ENCODE measurements around the gene PTH2.

DNA sequence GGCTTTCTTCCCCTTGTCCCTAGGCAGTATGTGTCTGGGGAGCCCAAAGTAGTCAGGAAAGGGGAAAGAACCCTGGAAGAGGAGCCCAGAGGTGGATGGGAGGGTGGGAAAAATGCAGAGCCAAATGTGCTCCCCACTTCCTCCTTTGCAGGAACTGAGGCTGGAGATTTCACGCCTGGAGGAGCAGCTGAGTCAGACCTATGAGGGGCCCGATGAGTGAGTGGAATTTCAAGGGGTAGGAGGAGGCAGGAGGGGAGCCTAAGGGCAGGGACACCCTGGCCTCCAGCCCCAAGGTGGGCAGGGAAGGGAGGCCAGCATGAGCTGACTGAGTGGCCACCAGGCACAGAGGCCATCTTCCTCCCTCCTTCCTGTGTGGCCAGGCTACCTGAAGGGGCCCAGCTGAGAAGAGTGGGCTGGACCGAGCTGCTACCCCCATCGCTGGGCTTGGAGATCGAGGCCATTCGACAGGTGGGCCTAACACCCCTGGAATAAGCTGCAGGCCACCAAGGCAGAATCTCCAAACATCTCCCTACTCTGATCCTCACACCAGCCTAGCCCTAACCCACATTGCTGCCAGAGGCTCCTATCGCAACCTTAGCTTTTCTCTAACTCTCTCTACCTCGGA, 14.3 kb downstream of the PTH2 start:
- TF ChIP-seq, protein P1, sequence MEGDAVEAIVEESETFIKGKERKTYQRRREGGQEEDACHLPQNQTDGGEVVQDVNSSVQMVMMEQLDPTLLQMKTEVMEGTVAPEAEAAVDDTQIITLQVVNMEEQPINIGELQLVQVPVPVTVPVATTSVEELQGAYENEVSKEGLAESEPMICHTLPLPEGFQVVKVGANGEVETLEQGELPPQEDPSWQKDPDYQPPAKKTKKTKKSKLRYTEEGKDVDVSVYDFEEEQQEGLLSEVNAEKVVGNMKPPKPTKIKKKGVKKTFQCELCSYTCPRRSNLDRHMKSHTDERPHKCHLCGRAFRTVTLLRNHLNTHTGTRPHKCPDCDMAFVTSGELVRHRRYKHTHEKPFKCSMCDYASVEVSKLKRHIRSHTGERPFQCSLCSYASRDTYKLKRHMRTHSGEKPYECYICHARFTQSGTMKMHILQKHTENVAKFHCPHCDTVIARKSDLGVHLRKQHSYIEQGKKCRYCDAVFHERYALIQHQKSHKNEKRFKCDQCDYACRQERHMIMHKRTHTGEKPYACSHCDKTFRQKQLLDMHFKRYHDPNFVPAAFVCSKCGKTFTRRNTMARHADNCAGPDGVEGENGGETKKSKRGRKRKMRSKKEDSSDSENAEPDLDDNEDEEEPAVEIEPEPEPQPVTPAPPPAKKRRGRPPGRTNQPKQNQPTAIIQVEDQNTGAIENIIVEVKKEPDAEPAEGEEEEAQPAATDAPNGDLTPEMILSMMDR (IDR thresholded peaks at IDR 0.05; ENCODE audit: low read length): no peak
- no peak for TF ChIP-seq EZH2 (IDR thresholded peaks at IDR 0.05; ENCODE audit: borderline replicate concordance, low read length)

Measured in OCI-LY1 (cell line).